Body of pancreas (tissue), 4 donors: ENCODE measurements around the gene KIF3C.

Experiments used
- CTCF ChIP-seq, 7 experiments: fragments of 450-650 bp in 4 of 7; fragments of 200-600 bp in 3 of 7; sonication (generic) in 3 of 7; IDR thresholded peaks; one replicate each; pipeline ENCODE4 v1.5.1; 2016 to 2019; ENCODE audit warnings: antibody characterized with exemption in 7 of 7
- POLR2A ChIP-seq, 3 donors: fragments of 450-650 bp; IDR thresholded peaks; one replicate each; pipeline ENCODE4 v1.6.1; 2016; ENCODE audit warnings: antibody characterized with exemption in 3 of 3, mild to moderate bottlenecking in 2 of 3

GRCh38 chr2:25879133-25879730 is 103.1 kb downstream of the KIF3C start:
- TF ChIP-seq CTCF (IDR thresholded peaks at IDR 0.05) (no peak), POLR2A (IDR thresholded peaks at IDR 0.05) (no peak)
